HEK293T (cell line): ENCODE data around the gene SGTB.

Source experiments
- CTBP1 ChIP-seq: fragments of 450-650 bp; IDR thresholded peaks from 2 replicates; pipeline ENCODE4 v1.6.1; 2016; ENCODE audit warnings: borderline replicate concordance
- ELF4 ChIP-seq: fragments of 450-650 bp; IDR thresholded peaks from 2 replicates; pipeline ENCODE4 v1.6.1; 2017; ENCODE audit warnings: antibody characterized with exemption
- L3MBTL2 ChIP-seq: fragments of 450-650 bp; conservative IDR thresholded peaks from 2 replicates; pipeline ENCODE4 v1.6.1; 2016; ENCODE audit warnings: mild to moderate bottlenecking
- ZNF384 ChIP-seq: fragments of 450-650 bp; IDR thresholded peaks from 2 replicates; pipeline ENCODE4 v1.6.1; 2016
- TF ChIP-seq, protein P1 (sequence below): fragments of 450-650 bp; IDR thresholded peaks from 2 replicates; pipeline ENCODE4 v1.6.1; 2016

DNA sequence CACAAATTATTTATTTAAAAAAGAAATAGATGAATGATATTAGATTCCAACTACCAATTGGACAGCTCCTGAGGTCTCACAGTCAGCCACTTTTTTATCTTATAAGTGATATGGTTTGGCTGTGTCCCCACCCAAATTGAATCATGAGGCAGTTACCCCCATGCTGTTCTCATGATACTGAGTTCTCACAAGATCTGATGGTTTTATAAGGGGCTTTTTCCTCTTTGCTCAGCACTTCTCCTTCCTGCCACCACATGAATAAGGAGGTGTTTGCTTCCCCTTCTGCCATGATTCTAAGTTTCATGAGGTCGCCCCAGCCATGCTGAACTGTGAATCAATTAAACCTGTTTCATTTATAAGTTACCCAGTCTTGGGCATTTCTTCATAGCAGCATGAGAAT is 13.0 kb upstream of the SGTB start:
- no peak for TF ChIP-seq ELF4
- TF ChIP-seq L3MBTL2: no peak
- TF ChIP-seq CTBP1: no peak
- no peak for TF ChIP-seq ZNF384
- TF ChIP-seq, protein P1, sequence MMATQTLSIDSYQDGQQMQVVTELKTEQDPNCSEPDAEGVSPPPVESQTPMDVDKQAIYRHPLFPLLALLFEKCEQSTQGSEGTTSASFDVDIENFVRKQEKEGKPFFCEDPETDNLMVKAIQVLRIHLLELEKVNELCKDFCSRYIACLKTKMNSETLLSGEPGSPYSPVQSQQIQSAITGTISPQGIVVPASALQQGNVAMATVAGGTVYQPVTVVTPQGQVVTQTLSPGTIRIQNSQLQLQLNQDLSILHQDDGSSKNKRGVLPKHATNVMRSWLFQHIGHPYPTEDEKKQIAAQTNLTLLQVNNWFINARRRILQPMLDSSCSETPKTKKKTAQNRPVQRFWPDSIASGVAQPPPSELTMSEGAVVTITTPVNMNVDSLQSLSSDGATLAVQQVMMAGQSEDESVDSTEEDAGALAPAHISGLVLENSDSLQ: no peak
